ENCODE measurements around the gene ADRA1B. TPM values are rescaled to one million over a fixed set of nuclear protein-coding genes. Genes with fewer than 3 reads are reported as not detected.

Gene ADRA1B
- total RNA-seq, result 0.34 TPM in 1 of 2 replicates, not detected in the other

DNA sequence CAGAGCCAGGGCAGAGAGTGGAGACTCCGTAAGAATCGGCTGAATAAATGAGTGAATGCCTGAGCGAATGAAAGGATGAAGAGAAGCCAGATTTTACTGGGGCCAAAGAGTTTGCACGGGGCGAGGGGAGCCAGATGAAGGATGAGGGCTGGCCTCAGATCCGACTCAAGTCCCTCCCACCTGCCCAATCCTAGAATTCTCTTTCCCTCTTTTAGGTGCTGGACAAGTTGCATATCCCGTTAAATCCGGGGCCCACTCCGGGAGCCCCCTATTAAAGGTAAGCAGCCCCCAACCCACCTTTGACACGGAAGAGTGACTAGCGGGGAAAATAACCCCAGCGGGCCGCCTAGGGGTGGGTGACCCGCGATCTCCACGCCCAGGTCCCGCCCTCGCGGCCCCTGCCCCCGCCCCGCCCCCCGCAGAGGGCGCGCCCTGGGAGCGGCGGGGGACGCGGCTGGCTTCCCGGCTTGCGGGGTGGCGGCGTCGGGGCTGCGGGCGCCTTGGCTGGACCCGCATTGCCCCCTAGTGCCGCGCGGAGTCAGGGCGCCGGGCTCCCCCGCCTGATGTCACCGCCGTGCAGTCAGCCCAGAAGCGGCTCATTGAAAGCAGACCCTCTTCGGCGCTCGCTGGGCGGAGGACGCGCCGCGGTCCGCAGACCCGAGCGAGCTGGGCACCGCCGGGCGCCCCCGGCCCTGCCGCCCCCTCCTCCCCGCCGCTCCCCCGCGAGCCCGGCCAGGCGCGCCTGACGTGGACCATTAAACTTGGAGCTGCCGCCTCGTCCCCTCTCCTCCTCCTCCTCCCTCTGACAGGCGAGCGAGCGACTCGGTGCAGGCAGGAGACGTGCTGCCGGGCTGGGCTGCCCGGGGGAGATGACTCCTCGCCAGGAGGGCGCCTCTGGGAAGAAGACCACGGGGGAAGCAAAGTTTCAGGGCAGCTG is at the start of gene ADRA1B:
ADRA1B (plus strand) TSS at position 579 of the 937 bp plus-strand sequence. CDS start 424 bp downstream, outside the sequence.
- DNase-seq, result peak; percentile 76

DNA sequence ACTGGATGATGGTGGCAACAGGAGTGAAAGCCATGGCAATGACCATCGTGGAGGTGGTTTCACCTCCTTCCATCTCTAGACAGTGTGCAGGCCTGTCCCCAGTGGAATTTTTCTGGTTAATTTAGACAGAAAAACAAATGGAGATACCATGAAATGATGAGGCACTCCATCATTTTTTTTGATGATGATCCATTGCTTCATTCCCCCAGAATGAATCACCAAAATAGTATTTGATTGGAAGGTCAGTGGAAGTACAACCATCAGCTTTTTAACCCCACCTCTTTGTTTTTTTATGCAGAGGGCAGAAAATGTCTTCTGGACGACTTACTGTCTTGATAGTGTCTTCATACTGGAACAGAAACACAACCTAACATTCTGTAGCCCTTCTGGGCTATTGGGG is 42.6 kb upstream of the ADRA1B start:
- no peak for DNase-seq

DNA sequence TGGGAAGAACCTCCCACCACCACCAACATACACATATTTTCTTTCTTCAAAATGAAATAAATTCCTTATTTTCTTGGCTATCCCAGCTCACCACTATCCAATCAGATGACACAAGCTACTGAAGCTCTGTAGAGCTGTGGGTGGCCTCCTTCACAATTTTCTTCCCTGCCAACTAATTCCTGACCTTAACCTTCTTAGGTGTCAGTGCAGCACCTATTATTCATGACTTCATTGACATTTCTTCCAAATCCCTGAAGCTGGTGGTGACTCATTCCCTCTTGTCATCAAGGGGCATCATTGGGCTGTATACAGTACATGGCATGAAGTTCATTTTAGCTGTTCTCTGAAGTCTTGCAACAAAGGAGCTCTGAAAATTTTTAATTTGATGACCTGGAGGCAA is 42.0 kb upstream of the ADRA1B start:
- DNase-seq, result no peak

DNA sequence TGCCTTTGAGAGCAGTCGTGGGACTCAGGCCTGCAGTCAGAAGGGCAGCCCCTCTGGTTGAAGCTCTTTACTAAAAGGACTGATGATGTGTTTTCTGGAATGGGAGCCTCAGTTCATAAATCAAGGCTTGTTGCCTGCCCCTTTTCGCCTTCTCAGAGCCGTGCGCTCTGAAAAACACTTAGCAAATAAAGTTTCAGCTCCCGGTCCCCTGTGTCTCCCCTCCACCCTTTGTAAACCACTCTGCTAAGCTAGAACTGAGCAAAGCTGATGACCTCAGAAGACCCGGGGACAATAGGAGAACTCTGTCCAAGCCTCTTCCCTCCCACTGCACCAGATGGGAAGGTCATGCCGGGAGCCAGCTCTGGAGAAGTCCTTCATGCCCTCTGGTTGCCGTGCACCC is 39.3 kb upstream of the ADRA1B start:
- DNase-seq, result no peak

DNA sequence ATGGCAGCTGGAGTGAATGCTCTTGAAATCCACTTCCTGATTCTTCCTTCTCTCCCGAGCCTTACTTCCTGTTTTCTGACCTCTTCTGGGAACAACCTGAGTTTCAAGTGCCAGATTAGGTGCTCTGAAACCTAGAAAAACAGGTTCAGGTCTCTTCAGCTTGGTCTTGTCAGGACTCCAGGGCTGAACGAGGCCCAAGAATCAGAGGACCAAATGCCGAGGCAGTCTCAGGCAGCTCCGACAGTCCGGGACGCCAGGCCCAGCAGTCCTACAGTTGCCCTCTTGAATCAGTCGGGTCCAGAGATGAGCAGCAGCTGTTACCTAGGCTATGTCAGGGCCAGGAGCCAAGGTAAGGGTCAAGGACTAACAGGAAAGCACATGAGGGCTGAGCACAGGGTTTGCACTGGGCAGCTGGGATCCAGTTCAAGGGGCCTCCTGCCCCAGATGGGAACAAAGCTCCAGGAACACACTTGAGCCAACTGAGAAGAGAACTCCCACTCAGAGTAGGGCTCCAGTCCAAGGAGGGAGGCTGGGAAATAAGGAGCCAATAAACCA is 38.3 kb upstream of the ADRA1B start:
- DNase-seq, result no peak

DNA sequence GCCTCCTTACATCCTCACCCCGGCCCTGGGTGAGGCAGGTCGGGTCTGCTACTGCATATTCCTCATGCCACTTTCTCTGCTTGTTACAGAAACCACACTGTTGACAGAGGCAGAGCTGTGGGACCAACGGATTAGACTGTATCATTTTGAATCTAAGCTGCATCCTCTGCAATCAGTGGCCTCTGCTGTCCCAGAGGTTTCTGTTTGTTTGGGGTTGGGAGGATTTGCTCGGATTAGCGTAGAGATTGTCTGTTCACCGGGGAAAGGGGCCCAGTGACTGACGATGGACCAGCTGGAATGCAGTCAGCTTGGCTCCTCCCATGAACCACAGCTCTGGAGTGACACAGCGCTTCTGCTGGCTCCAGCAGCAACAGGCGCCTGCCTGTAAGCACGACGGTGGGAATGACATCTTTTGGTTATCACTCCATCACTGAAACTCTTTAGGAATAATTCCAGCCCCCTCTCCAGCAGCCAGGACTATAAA is 37.3 kb upstream of the ADRA1B start:
- DNase-seq, result peak; percentile 6

DNA sequence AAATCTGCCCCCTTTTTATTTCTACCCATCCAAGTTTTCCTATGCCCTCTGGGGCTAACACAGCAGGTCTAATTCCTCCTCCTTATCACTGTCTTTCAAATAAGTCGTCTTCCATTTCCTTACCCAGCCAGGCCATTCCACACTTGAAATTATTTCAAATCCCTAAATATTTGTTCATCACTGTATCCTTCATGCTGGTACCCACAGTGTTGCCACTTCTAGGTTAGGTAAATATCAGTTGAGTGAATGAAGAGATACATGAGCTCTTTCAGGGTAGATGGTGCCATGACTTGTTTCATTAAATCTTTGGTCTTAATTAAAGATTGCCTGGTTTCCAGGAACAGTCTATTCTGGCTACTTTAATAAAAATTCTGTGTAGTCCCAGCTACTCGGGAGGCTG is 35.6 kb upstream of the ADRA1B start:
- DNase-seq, result no peak

DNA sequence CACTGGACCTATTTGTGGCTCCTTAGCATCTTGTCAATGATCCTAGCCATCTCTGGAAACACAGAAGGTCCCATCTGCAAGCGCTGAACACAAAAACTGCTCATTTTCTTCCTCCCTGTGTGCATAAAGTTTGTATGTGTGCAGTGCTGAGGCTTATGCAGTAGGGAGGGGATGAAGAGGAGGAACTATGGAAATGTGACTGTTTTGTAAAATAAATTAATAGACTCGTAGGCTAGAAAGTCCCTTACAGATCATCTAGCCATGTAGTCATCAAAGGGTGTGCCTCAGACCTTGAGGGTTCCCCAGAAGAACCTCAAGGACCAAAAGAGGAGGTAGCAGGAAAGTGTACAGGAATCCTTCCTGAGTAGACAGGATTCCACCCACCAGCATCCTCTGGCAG is 34.3 kb upstream of the ADRA1B start:
- no peak for DNase-seq

DNA sequence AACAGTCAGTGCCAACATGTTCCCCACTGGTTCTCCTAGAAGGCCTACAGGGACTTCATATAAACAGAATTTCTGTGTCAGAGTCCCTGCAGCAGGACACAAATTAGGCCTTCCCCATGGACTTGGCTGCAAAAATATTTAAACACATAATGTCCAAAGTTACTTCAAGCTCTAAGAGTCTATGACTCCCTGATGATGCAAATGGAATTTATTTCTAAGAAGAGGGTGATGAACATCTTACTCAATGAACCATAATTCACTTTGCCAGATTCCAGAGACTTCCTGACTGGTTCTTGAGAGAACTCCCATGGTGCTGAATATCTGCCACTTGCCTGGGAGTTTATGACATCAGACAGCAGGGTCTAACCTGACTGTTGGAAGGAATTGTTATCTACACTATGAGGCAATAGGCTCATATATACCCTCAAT is 32.7 kb upstream of the ADRA1B start:
- no peak for DNase-seq

DNA sequence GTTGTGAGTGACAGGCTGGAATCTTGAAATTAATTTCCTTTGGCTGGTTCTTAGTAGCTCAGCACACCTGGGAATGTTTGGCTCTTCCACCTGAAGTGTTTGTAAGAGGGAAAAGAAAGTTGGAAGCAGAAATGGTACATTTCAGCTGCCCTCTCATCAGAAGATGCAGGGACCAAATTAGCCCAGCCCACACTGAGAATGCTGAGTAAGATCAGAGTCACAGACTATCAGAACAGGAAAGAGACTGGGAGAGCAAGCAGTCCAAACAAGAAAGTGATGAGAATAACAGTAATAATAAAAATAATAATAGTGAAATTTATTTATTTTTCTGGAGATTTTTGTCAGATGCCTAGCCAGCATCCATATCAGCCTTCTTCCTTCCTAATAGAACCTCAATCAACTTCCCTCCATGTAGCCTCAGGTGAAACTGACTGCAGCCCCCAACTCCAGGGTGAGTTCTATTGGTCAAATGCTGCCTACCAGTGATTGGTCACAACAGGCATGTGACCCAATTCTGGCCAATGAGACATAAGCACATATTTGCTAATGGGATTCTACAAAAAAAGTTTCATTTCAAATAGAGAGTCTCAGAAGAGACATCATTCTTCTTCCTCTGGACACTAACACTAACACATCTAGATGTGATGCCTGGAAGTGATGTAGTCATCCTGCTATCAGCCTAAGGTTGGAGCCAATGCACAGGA is 31.2 kb upstream of the ADRA1B start:
- no peak for DNase-seq

DNA sequence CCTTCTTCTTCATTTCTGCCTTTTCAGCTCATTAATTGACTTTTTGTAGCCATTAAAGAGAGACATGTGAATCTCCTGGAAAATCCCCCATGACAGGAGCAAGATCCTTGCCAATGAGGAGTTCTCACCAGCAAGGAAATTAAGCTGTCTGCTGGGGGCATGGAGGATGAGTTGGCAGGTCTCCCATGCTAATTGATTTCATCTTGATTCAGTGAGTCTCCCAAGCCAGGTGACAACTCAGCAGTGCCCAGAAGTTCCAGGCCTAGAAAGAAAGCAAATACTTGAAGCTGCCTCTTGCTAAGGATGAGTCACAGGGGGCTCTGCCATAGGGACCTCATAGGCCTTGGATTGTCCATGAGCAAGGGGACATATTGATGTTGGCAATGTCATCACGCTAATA is 30.0 kb upstream of the ADRA1B start:
- no peak for DNase-seq

DNA sequence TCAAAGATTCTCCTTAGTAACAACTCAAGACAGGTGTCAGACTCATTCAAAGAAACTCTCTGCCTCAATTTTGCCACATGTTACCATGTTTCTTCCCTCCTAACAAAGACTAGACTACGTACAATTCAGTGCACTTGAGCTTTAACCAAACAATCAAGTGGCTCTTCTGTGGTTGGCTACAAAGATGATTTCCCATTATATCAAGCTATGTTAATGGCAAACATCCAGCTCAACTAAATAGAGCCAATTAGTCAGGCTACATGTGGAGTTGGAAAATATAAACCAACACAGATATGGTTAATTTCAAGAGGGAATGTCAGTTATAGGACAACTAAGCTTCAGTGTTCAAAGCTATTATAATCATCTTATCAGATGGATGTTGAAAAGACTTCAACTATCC is 29.2 kb upstream of the ADRA1B start:
- no peak for DNase-seq

DNA sequence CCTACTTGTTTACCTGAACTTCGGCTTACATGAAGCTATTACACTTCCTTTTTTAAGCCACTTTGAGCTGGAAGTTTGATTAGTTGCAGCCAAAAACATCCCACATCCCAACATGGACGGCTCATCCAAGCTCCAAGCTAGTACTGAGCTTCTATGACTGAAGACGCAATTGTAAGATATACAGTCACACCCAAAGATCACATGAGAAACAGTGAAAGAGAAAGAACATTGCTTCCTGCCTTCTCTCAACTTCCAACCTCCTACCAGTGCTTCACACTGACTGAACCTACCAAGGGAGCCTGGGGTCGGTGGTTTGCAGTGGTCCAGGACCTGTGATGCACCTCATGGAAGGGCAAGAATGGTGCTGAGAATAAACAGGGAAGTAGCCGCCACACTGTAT is 27.4 kb upstream of the ADRA1B start:
- DNase-seq, result no peak

DNA sequence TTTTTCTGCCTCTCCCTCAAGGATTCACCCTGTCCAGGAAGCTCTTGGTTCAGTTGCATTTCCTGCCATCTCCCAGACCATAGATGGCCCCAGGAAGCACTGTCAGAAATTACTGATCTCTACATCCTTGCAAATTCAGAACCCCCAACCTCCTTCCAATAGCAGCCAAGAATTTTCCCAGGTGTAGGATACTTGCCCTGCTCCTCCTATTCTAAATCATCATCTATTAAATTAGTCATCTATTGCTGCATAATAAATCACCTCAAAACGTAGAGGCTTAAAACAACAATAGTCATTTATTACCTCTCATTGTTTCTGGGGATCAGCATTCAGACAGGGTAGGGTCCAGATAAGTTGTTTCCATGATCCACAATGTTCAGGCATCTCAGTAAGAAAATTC is 26.1 kb upstream of the ADRA1B start:
- DNase-seq, result no peak

DNA sequence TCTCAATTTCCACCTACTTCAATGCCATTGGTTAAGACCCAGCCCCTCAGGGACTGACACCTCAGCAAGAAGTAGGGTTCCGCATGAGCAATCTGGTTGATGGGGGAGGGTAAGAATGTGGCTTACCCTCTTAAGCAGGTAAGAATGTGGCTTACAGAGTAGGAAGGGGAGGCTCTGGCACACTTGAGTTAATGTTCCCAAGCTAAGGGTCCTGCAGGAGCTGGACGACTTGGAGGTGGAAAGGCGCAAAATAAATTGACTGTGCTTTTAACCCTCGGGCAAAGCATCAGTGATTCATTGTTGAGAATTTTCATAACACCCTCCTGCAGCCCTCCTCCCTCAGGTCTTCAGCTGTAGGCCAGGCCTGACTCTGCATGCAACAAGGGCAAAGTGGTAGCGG is 24.9 kb upstream of the ADRA1B start:
- DNase-seq, result no peak

DNA sequence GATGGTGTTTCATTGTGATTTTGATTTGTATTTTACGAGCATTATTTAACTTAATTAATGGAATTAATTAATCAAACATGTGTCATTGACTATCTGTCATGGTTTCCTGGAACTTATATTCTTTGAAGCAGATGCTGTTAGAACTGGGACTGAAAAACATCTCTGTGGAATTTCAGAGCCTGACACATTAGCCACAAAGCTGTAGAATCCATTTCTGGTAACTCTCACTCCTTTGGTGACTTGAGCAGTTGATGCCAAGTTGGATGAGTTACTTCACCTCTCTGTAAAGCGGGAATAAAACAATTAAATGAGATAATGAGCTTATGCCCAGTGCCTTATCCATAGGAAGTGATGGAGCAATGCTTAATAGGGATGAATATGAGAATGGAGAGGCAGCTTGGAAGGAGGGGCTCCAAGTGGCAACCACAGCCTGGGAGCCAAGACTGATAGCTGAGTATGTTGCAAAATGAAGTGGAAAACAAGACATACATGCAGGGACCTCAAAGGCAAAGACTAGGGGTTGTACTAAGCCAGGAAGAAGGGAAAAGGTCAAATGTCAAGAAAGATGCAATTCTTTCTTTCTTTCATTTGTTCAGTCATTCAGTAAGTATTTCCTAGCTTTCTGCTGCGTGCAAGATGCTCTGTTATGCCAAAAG is 23.1 kb upstream of the ADRA1B start:
- no peak for DNase-seq

DNA sequence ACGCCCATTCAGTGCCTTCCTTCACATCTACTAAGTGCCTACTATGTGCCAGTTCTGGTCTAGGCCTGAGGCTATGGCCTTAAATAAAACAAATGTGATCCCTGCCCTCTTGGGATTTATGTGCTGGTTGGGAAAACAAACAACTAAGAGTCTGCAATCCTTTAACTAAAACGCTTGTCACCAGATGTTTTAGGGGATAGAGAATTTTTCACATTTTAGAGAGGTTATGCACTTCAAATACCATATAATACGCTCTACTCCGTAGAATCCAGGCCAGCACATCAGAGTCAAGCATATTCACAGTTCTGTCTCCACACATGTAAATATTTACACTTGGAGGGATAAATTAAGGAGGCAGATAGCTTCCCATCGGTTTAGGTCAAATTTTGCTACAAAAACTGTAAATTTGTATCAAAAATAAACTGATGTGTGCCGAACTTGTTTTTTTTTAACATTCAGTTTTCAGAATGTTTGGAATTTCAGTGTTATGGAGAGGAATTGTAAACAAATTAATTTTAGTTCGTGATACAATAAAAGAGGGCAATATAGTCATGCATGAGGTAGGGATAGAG is 22.0 kb upstream of the ADRA1B start:
- no peak for DNase-seq

DNA sequence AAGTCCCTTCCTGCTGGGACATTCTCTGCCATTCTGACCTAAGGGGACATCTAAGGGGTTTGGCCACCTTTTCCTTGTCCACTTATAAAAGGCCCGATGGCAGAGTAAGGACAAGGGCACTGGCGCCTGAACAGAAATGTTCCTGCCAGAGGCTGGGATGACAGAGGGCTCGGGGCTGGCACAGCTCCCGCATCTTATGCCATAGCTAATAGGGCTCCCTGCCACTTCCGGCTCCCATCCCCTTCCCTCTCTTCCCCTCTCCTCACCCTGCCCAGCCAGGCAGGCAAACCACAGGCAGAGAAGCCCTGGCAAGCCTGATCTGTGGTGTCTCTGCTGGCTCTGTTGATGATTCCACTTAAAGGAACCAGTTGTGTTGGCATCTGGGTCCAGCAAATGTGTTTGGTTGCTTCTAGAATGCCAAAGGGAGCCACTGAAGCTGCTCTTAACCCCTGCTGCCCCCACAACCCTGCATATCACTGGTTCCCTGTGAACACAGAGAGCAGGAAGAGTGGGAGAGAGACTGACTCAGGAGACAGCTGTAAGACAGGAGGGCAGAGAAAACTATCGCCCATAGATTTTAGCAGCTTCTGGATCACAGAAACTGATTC is 18.4 kb upstream of the ADRA1B start:
- no peak for DNase-seq

DNA sequence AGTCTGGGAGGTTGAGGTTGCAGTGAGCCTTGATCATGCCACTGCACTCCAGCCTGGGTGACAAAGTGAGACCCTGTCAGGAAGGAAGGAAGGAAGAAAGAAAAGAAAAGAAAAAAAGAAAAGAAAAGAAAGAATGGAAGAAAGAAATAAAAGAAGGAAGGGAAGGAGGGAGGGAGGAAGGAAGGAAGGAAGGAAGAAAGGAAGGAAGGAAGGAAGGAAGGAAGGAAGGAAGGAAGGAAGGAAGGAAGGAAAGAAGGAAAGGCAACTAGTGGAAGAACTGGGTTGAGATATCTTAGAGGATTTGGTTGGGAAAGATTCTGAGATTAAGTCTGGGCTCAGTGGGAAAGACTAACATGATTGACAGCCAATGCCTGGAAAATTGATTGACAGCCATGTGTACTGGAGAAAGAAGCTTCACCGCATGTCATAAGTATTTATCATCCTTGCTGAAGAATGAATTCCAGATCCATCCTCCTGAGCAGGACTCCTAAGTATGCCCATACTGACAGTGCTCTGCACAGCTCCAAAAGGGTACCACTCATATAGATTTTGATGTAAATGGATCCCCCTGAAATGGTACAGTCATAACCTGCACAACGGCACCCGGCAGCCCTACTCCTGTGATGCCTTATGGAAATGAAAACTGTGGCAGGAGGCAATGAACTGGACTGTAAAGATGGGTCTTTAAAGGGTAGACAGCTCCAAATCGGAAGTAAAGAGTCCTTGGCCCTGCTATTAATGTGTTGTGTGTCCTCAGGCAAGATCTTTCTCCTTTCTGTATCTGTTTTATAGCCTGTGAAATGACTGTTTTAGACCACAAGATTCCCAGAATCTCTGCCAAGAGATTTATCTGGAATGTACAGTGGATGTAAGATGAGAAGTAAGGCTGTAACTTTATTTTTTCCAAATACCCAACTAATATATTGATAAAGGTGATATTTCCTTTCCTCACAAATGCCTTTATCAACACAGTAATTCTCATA is 16.9 kb upstream of the ADRA1B start:
- DNase-seq, result no peak

DNA sequence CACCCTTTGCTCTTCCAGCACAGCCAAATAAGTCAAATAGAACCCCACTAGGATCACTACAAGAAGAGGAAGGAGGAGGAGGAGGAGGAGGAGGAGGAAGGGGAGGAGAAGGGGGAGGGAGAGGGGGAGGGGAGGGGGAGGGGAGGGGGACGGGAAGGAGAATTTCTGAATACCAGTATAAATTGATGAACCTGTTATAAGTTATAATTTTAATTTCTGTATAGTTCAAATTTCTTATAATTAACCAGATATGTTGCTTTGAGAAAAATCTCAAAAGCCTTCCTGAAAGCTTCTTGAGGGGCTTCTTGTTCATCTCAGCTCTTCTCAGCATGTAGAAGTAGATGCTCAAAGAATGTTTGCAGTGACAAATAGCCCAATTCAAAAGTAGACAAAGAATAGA is 15.0 kb upstream of the ADRA1B start:
- DNase-seq, result no peak

DNA sequence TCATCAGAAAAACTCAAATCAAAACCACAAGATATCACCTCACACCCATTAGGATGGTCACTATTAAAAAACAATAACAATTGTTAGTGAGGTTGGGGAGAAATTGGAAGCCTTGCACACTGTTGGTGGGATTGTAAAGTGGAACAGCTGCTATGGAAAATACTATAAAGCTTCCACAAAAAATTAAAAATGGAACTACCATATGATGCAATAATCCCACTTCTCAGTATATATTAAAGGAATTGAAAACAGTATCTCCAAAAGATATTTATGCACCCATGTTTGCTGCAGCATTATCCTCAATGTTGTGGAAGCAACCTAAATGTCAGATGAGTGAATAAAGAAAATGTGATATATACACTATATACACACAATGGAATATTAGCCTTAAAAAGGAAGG is 14.5 kb upstream of the ADRA1B start:
- no peak for DNase-seq

Data from dermis blood vessel endothelial cell (primary cell).